Muscle layer of colon (tissue), 2 donors: ENCODE results near the gene SETD4.
"Not testable (repeated sequence)": the region's sequence is repeated elsewhere in the genome, so short reads cannot be mapped to it uniquely, and the experiment has no call there.

Source experiments
- H3K27ac ChIP-seq: one replicate; pipeline ENCODE4 v1.7.0; 2013; ENCODE audit warnings: low read depth, mild to moderate bottlenecking, low read length, moderate library complexity
- H3K27me3 ChIP-seq, 2 donors: one replicate each; pipeline ENCODE4 v1.7.0; 2013; ENCODE audit warnings: low read length in 2 of 2, mild to moderate bottlenecking in 2 of 2; ENCODE audit not compliant: insufficient read depth in 2 of 2, control insufficient read depth in 1 of 2
- H3K36me3 ChIP-seq: one replicate; pipeline ENCODE4 v1.7.0; 2013; ENCODE audit warnings: mild to moderate bottlenecking, low read length; ENCODE audit not compliant: insufficient read depth
- H3K4me1 ChIP-seq: one replicate; pipeline ENCODE4 v1.7.0; 2013; ENCODE audit warnings: mild to moderate bottlenecking, low read length; ENCODE audit not compliant: insufficient read depth
- H3K4me3 ChIP-seq, 2 donors: one replicate each; pipeline ENCODE4 v1.7.0; 2013; ENCODE audit warnings: low read length in 2 of 2, low read depth in 1 of 2, mild to moderate bottlenecking in 1 of 2, moderate library complexity in 1 of 2
- H3K9ac ChIP-seq: one replicate; pipeline ENCODE4 v1.7.0; 2013; ENCODE audit warnings: low read length
- H3K9me3 ChIP-seq: one replicate; pipeline ENCODE4 v1.7.0; 2013; ENCODE audit warnings: mild to moderate bottlenecking, low read length
- donor health status: abdominal sarcoma.
- donor health status: Adenocarcinoma of cecum.

The SETD4 gene, protein sequence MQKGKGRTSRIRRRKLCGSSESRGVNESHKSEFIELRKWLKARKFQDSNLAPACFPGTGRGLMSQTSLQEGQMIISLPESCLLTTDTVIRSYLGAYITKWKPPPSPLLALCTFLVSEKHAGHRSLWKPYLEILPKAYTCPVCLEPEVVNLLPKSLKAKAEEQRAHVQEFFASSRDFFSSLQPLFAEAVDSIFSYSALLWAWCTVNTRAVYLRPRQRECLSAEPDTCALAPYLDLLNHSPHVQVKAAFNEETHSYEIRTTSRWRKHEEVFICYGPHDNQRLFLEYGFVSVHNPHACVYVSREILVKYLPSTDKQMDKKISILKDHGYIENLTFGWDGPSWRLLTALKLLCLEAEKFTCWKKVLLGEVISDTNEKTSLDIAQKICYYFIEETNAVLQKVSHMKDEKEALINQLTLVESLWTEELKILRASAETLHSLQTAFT

DNA sequence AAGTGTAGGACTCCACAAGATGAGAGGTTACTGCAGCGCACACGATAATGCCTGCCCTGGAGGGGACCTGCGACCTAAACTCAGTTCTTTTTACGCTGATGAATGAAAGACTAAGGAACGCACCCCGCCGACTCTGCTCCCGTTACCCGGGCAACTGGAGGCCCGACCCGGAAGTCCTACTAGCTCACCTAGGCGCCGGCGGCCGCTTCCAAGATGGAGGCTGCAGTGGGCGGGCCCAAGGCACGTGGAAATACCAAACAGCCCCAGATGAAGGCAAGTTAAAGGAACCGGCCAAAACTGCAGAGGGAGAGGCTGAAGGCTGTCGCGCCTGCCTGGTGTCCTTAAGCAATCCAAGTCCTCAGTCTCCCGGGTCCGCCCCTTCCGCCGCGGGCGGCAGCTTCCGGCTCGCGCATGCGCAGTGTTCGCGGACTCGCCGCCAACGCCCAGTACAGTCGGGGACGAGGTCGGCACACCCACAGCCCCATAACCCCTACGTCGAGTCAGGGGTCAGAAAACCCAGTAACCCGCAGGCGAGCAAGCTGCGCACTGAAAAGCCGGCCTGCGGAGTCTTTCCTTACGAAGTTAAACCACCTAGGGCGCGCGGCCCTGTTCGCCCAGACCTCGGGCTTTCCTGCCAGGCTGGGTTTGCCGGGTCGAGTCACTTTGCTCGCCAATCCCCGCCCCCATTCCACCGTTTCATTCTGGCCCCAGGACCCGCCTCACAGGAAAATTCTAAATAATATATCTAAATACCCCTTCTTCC is at the start of gene SETD4:
Gene SETD4, minus strand, starts transcription at position 368 of the 763 bp plus-strand sequence. CDS start 1,638 bp downstream, outside the sequence.
- Histone ChIP-seq H3K9ac (peak within 1 kb of the TSS; percentile 6), H3K4me1 (peaks cover 4% of the 10 kb centered on the region), H3K27ac (peak within 1 kb of the TSS; percentile 87), H3K9me3 (no peaks in the 10 kb centered on the region), H3K4me3 (peak within 1 kb of the TSS; percentile 71 to 75), H3K36me3 (peaks cover 32% of the 10 kb centered on the region), H3K27me3 (no peaks in the 10 kb centered on the region)

DNA sequence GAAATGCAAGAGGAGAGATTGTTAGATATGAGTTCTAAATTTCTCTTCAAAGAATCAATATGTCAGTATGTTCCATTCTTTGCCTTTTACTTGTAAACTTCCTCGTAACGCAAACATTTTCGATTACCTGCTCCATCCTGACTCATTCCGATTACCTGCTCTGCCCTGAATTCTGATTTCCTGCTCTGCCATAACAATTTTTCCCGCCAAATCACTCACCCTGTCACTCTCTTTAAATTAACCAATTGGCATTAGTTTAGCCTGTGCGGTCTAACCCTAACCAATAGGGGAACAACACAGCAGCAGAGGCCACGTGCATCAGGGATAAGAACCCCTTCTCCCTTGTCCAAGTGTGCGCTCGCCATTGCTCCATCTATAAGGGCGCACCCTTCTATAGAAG is 49.5 kb upstream of the SETD4 start:
- H3K36me3 ChIP-seq = no peaks in the 10 kb centered on the region
- no peak overlapping the region for H3K9ac ChIP-seq
- H3K4me3 ChIP-seq = no peak overlapping the region
- peaks cover 4% of the 10 kb centered on the region for H3K4me1 ChIP-seq
- H3K27ac ChIP-seq = no peak overlapping the region
- H3K9me3 ChIP-seq = no peaks in the 10 kb centered on the region
- no peaks in the 10 kb centered on the region for H3K27me3 ChIP-seq

DNA sequence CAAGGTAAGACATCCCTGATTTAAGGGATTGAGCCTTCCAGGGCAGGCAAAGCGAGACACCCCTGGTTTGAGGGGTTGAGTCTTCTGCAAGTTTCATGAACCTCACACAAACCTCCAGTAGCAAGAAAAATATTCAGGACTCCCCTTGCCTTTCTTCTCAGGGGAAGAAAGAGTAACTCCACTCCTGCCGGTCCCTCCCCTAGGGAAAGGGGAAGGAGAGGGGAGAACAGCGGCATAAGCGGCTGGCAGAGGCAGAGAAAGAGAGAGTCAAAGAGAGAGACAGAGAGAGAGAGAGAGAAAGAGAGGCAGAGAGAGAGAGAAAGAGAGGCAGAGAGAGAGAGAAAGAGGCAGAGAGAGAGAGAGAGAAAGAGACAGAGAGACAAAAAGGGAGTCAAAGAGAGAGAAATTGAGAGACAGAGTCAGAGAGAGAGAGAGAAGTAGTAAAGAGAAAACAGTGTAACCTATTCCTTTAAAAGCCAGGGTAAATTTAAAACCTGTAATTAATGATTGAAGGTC is 45.1 kb upstream of the SETD4 start:
- Histone ChIP-seq H3K36me3 (no peaks in the 10 kb centered on the region), H3K27ac (no peak overlapping the region), H3K4me1 (peaks cover 5% of the 10 kb centered on the region), H3K9me3 (no peaks in the 10 kb centered on the region), H3K4me3 (no peak overlapping the region), H3K27me3 (peaks cover 0 to 5% of the 10 kb centered on the region in 2 donors), H3K9ac (no peak overlapping the region)

DNA sequence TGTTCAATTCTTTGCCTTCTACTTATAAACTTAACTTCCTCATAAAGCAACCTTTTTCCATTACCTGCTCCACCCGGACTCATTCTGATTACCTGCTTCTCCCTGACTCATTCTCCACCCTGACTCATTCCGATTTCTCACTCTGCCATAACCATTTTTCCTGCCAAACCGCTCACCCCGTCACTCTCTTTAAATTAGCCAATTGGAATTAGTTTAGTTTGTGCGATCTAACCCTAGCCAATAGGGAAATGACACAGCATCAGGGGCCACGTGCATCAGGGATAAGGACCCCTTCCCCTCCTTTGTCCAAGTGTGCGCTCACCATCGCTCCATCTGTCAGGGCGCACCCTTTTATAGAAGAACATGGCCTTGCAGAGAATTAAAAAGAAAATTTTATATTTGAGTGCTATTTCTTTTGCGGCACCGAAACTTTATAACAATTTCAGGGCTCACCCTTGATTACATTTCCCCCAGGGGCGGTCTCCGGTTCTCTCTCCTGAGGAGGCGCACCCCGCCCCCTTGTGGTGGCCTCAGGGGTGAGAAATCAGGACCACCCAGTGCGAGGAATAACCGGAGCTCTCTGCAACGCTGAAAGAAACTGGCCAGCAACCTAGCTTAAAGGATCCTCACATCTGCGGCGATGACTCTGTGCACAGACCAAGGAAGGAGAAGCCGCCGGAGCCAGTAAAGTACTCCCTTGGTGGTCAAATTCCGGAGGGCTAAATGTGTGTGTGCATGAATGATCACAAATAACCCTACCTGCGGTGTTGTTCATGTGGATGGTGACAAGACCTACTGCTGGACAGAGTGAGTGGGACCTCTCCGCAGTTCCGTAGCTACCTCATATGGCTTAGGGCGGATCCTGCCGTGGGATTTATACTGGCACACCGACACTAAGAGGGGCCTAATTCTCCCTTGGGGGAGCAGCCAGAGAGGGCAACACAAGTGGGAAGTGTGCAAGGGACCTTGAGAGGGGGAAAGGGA is 44.3 kb upstream of the SETD4 start:
- no peaks in the 10 kb centered on the region for H3K9me3 ChIP-seq
- no peak overlapping the region for H3K4me3 ChIP-seq
- H3K27me3 ChIP-seq = peaks cover 0 to 5% of the 10 kb centered on the region in 2 donors
- H3K4me1 ChIP-seq = peaks cover 5% of the 10 kb centered on the region
- no peak overlapping the region for H3K27ac ChIP-seq
- no peak overlapping the region for H3K9ac ChIP-seq
- no peaks in the 10 kb centered on the region for H3K36me3 ChIP-seq

DNA sequence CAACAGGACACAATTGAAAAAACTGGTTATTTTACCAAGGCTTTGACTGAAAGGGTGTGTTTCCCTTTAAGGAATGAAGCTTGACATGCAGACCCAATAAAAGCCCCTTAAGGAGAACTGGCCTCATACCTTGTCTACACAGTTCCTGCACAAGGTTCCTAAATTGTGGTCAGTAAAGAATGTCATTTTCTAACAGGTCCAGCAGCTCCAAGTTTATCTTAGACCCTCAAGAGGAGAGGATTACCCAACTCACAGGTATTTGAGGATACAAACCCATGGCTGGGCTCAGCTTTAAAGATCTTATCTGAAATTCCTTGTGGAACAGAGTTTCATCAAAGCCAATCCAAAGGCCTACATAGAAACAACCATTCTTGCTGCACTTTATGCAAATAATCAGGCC is 43.1 kb upstream of the SETD4 start:
- H3K9me3 ChIP-seq = no peaks in the 10 kb centered on the region
- H3K9ac ChIP-seq = no peak overlapping the region
- peaks cover 5% of the 10 kb centered on the region for H3K4me1 ChIP-seq
- no peaks in the 10 kb centered on the region for H3K36me3 ChIP-seq
- H3K27me3 ChIP-seq = peaks cover 0 to 5% of the 10 kb centered on the region in 2 donors
- H3K4me3 ChIP-seq = no peak overlapping the region
- no peak overlapping the region for H3K27ac ChIP-seq

DNA sequence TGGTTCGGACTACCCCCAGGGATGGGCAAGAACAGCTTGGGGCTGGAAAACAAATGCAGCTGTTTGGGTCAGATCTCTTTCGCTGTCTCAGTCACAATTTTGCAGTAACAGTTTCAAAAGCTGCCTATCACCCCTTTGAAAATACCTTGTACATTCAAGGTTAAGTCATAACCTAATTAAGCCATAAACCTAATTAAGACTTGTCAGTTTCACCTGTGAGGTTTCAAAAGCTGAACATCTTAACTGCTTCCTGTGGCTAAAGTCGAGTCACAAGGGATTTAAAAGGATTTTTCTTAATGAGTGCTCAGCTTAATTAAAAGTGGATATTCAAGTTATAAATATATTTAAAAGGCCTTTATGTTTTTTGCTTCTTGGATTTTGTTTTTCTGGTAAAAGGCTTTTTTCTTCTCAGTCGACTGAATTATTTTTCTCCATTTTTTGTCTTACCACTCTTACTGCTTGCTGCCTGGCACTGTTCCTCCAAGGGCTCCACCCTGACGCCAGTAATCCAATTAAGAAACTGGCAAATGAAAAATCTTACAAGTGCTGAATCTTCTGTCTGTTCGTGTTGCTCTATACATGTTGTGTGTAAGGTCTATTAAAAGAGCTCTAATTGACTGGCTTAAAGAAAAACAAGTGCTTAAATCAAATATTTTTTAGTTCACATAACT is 40.8 kb upstream of the SETD4 start:
- peaks cover 0 to 5% of the 10 kb centered on the region in 2 donors for H3K27me3 ChIP-seq
- H3K4me1 ChIP-seq = peaks cover 5% of the 10 kb centered on the region

DNA sequence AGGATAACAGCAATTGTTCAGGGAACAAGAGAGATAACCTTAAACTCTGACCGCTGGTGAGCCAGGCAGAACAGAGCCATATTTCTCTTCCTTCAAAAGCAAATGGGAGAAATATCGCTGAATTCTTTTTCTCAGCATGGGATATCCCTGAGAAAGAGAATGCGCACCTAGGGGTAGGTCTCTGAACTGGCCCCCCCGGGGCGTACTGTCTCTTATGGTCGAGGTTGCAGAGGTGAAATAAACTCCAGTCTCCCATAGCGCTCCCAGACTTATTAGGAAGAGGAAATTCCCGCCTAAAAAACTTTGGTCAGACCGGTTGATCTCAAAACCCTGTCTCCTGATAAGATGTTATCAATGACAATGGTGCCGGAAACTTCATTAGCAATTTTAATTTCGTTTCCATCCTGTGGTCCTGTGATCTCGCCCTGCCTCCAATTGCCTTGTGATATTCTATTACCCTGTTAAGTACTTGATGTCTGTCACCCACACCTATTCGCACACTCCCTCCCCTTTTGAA is 39.4 kb upstream of the SETD4 start:
- H3K36me3 ChIP-seq, H3K4me1 ChIP-seq, H3K27ac ChIP-seq, H3K27me3 ChIP-seq, H3K9me3 ChIP-seq, H3K9ac ChIP-seq, H3K4me3 ChIP-seq: not testable (repeated sequence)

More for the DNA sequence above, 40.8 kb upstream of the SETD4 start:
- H3K27ac ChIP-seq = no peak overlapping the region
- no peak overlapping the region for H3K4me3 ChIP-seq
- H3K9ac ChIP-seq = no peak overlapping the region
- H3K9me3 ChIP-seq = no peaks in the 10 kb centered on the region
- no peaks in the 10 kb centered on the region for H3K36me3 ChIP-seq

DNA sequence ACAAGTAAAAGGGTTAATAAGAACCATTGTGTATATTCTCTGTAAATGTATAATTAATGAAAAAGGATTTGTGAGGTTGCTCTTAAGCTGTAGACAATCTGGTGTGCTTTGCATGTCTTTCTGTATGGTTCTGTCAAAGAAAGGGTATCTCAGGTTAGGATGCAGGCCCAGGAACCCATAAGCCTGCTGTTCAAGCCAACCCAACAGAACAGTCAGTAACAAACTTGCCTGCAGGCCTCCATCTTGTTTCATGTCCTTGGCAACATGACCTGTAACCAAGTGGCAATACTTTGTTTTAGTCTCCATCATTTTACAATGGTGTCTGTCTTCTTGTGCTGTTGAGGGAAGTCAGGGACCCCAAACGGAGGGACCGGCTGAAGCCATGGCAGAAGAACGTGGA is 38.7 kb upstream of the SETD4 start:
- H3K9ac ChIP-seq = no peak overlapping the region
- no peak overlapping the region for H3K27ac ChIP-seq
- no peak overlapping the region for H3K4me3 ChIP-seq
- H3K36me3 ChIP-seq = no peaks in the 10 kb centered on the region
- no peaks in the 10 kb centered on the region for H3K4me1 ChIP-seq
- no peaks in the 10 kb centered on the region for H3K27me3 ChIP-seq
- no peaks in the 10 kb centered on the region for H3K9me3 ChIP-seq

DNA sequence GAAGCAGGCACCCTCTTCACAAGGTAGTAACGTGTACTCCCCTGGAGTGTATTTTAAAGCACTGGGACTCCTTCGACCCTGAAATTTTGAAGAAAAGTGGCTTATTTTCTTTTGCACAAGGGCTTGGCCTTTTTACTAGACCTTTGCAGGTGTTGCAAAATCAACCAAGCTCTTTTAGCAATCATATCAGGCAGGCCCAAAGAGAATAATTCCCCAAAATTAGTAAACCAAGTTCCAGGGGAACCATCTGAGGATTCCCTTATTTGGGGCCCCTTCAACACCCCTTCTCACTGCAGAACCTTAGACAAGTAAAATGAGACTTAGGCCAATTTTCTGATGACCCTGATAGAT is 37.8 kb upstream of the SETD4 start:
- Histone ChIP-seq H3K36me3 (no peaks in the 10 kb centered on the region), H3K27ac (no peak overlapping the region), H3K4me3 (no peak overlapping the region), H3K9ac (no peak overlapping the region), H3K9me3 (no peaks in the 10 kb centered on the region), H3K27me3 (no peaks in the 10 kb centered on the region), H3K4me1 (no peaks in the 10 kb centered on the region)

DNA sequence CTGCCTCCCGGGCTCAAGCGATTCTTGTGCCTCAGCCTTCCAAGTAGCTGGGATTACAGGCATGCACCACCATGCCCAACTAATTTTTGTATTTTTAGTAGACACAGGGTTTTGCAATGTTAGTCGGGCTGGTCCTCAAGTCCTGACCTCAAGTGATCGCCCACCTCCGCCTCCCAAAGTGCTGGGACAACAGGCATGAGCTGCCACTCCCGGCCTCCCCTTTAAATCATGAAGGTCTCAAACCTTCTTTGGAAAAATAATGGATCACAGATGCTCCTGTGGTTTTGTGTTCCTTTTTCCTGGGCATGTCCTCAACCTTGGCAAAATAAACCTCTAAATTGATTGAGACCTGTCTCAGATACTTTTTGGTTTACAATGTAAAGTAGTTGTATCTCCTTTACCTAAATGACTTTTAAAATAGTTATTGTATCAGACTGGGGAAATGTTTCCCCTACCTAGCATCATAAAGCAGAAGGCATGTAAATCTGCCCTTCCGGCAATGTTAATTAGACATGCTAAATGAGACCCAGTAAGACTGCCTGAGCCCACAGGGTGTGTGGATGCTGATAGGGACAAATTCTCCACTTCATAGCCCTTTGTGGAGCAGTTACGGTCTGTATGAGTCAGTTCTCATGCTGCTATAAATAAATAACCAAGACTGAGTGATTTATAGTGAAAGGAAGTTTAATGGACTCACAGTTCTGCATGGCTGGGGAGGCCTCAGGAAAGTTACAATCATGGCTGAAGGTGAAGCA is 37.3 kb upstream of the SETD4 start:
- no peaks in the 10 kb centered on the region for H3K27me3 ChIP-seq
- H3K4me3 ChIP-seq = no peak overlapping the region
- H3K27ac ChIP-seq = no peak overlapping the region

More for the DNA sequence above, 37.3 kb upstream of the SETD4 start:
- H3K4me1 ChIP-seq = no peaks in the 10 kb centered on the region
- no peak overlapping the region for H3K9ac ChIP-seq
- H3K9me3 ChIP-seq = no peaks in the 10 kb centered on the region
- H3K36me3 ChIP-seq = no peaks in the 10 kb centered on the region
